HG02973 (cell line): ENCODE data around the gene CLN3.
"Not testable (repeated sequence)": the region's sequence is repeated elsewhere in the genome, so short reads cannot be mapped to it uniquely, and the experiment has no call there.

ENCODE experiments used
- ATAC-seq: cut with Tn5 transposase; IDR thresholded peaks from one replicate; pipeline ENCODE4 v1.9.1; 2021; ENCODE audit warnings: moderate library complexity; ENCODE audit not compliant: unreplicated experiment

Gene CLN3

GRCh38 chr16:28491970-28492474, at the start of gene CLN3:
CLN3 (minus strand) TSS chr16:28492074; CDS start chr16:28491759, 315 bp downstream.
- peak; percentile 59 for ATAC-seq

DNA sequence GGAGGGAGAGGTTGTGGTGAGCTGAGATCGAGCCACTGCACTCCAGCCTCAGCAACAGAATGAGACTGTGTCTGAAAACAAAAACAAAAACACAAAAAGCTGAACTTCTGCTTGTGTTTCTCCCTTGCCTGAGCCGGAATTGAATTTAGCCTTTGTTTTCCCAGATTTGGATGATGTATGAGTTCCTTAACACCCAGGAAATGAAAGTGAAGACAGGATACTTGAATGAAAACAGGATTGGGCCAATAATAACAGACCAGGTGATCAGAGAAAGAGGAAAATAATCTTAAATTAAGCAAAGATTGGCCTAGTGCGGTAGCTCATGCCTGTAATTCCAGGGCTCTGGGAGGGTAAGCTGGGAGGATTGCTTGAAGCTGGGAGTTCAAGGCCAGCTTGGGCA, 48.5 kb upstream of the CLN3 start:
- ATAC-seq: no peak

GRCh38 chr16:28538733-28539596, 47.1 kb upstream of the CLN3 start, which contains the start of gene NUPR1:
NUPR1 (minus strand) TSS chr16:28538974; CDS start chr16:28538907, 67 bp downstream.
- no peak for ATAC-seq

DNA sequence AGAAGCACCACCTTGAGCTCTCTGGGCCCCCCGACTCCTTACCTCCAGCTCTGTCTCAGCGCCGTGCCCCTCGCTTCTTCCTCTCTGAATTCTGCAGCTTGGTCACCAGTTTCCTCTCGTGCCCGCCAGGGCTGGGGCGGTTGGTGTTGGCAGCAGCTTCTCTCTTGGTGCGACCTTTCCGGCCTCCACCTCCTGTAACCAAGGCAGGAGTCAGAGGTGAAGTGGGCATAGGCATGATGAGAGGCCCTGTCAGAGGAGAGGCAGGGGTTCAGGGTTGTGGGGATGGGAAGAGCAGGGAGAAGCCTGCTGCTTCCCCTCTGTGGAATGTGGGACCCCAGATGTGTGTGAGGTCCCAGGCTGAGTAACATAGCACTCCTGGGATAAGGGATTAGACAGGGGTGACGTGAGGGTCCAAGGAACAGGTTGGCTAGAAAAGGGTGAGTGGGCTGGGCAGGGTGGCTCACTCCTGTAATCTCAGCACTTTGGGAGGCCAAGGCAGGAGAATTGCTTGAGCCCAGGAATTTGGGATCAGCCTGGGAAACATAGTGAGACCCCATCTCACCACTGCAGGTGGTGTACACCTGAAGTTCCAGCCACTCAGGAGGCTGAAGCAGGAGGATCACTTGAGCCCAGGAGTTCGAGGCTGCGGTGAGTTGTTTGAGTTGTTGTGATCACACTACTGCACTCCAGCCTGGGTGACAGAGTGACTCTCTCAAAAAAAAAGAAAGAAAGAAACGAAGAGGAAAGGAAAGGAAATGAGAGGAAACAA, 46.3 kb upstream of the CLN3 start:
- ATAC-seq: no peak

DNA sequence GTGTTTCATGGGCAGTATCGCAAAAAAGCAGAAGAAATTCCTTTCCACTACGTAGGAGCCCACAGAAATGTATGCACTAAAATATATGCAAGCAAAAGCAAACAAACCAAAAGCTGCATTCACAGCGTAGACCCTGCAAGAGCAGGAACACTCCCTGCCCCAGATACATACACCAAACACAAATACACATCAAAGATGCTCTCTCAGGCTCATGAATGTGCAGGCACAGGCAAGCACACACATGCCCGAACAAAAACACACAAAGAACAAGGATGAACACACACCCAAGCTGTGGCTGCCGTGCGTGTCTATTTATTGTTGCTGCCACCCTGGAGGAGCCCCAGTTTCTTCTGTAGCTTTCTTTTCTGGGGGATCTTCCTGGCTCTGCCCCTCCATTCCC, 45.2 kb upstream of the CLN3 start:
- no peak for ATAC-seq

DNA sequence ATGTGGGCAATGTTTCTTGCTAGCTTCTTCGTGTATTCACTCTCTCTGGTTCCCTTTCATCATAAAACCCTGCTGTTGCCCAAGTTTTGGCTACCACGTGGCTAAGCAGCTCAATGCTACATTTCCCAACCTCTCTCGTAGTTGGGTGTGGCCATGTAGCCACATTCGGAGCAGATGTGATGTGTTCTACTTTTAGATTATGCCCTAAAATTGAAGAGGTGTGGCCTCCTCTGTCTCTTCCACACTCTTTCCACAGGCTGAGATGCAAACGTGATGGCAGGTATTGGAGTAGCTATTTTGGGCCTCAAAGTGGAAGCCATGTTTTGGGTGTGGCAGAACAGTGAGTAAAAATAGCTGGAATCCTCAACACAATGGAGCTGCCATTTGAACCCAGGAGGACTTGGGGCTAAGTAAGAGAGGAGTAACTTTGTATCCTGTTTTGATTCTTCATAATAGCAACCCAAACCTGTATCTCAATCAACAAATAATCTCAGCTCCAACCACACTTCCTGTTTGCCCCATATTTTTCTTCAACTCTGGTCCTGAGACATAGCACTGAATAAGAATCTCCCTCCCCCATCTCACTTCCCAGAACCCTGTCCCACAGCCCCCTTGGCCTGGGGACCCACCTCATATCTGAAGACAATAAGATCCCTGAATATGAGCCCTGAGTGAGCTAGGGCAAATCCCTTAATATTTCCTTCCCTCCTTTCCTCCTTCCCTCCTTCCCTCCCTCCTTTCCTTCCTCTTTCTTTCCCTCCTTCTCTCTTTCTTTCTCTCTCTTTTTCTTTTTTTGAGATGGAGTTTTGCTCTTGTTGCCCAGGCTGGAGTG, 42.9 kb upstream of the CLN3 start:
- ATAC-seq: no peak

DNA sequence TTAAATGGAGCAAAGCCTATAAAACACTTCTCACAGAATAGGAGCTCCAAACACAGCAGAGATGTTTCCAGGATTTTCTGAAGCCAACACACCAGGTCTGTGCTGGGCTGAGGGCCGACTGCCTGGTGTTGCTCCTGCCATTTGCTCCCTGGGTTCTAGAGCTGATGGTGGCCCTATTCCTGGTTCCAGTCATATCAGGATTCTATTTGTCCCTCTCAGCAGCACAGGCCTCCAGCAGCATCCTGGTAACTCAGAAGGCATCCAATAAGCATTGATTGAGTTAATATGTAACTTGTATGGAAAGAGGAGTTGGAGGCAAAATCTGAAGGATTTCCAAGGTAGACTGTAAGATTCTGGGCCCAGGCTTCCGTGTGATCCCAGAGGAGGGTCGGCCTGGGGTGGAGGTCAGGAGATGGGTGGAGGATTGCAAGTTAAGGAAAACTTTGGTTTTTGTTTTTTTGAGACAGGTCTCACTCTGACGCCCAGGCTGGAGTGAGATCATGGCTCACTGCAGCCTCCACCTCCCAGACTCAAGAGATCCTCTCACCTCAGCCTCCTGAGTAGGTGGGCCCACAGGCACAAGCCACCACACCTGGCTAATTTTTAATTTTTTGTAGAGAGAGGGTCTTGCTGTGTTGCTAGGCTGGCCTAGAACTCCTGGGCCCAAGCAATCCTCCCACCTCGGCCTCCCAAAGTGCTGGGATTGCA, 41.2 kb upstream of the CLN3 start:
- no peak for ATAC-seq

DNA sequence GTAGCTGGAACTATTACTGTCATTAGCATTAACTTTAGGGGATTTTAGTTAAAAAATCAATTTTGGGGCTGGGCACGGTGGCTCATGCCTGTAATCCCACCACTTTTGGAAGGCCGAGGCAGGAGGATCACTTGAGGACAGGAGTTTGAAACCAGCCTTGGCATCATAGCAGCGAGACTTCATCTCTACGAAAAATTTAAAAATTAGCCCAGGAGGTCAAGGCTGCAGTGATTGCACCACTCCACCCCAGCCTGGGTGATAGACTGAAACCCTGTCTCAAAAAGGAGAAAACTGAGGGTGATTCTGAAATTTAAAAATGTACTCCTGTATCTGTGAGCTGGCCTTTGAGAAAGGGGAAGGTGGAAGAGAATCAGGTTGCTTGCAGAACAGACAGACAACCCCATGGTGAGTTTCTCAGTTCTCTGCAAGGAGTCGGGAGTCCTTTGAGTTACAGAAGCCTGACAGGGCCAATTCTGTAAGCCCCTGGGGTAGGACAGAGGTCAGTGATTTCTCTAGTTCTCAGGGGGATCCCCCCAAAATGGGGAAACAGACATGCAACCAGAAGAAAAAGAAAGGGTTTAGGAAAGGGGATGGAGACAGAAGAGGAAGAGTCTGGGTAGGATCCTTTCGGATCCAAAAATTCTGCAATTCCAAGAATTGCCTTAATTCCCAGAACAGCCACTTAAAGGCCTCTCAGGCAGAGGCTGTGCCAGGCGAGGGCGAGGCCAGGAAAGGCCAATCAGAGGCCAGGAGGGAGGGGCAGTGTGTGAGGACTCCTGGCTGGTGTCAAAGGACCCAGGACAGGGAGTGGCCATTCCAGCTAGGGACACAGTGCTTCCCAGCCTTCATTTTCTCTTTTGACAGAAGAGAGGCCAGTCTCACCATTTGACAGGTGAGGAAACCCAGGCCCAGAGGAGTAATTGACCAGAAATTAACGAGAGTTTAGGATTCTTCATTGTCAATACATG, 40.2 kb upstream of the CLN3 start:
- no peak for ATAC-seq

DNA sequence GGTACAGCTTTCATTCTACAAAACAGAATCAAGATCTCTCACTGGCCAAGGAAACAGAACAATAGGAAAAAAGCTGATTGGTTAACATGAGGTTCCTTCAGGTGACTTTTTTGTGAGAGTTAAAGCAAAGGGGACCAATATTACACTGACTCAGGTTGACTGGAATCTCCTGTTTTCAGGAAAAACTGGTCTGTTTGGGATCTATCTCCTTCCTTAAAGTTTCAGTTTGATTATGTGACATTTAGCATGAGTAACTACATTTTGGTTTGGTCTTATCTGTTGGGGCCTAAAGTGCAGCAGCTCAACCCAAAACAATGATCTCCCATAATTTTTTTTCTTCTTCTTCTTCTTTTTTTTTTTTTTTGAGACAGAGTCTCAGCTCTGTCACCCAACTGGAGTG, 37.2 kb upstream of the CLN3 start:
- ATAC-seq: no peak

DNA sequence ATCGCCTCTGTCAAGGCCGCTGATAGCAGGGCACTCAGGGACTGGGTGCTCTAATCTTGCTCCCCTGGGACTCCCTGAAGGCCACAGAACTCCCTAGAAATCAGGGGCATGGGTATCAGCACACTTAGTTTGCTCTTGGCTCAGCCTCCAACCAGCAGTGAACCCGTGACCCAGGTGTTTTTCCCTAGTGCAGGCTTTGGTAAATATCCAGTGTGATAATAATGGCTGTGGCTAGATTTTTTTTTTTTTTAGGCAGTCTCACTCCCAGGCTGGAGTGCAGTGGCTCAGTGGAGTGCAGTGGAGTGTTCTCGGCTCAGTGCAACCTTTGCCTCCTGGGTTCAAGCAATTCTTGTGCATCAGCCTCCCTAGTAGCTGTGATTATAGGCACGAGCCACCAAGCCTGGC, 36.6 kb upstream of the CLN3 start:
- ATAC-seq: no peak

DNA sequence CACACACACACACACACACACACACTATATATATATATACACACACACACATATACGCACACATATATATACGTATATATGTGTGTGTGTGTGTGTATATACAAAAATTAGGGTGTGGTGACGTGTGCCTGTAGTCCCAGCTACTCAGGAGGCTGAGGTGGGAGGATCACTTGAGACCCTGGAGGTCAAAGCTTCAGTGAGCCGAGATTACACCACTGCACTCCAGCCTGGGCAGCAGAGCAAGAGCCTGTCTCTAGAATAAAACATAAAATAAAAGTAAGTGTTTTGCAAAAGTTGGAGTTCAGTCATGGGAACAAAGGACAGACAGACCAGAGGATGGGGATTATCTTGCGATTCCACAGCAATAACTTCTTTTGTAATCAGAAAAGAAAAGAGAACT, 36.1 kb upstream of the CLN3 start:
- ATAC-seq: no peak

- ATAC-seq: not testable (repeated sequence)
Measured at GRCh38 chr16:28527100-28527785, 35.4 kb upstream of the CLN3 start.

GRCh38 chr16:28526201-28527099, 34.6 kb upstream of the CLN3 start:
- no peak for ATAC-seq

- ATAC-seq: no peak
Measured at GRCh38 chr16:28524681-28525171, 32.9 kb upstream of the CLN3 start.

DNA sequence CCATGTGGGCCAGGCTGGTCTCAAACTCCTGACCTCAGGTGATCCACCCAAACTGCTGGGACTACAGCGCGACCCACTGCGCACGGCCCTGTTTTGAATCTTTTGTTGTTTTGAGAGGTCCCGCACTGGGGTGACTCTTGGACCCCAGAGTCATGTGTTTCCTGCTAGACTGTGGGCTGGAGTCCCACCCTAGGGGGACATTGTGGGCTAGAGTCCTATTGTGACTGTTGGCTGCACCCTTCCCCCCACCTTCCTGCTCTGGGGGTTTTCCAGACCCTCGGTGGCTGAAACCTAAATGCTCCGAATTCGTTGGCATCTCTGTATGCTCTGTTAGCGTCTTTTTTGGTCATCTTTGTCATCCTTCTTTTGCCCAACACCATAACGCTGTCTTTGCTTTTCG, 30.9 kb upstream of the CLN3 start:
- ATAC-seq: no peak

DNA sequence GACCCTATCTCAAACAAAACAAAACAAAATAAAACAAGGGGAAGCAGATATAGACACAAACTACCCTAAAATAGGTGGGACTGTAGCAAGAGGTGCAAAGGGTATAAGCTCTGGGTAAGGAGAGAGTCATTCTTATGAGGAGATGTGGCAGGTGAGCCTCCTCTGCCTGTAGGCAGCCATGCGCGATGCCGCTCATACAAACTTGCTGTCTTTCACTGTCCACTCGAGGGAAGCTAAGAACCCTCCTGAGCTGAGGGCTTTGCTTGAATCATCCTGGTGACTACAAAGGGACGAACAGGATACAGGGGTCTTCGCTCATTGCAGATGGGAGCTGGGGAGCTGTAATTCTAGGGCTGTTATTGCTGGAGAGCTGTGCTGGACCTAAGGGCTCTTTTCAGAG, 29.6 kb upstream of the CLN3 start:
- ATAC-seq: no peak

GRCh38 chr16:28520672-28521071, 28.8 kb upstream of the CLN3 start:
- no peak for ATAC-seq
